Testis (tissue), 3 donors: ENCODE data around the gene SLC1A1. TPM values are rescaled to one million over a fixed set of nuclear protein-coding genes. Genes with fewer than 3 reads are reported as not detected.

ENCODE experiments used
- DNase-seq: peaks from one replicate; pipeline ENCODE4 v3.0.0-alpha.2; 2019
- H3K27ac ChIP-seq, 2 donors: fragments of 200-600 bp; sonication (generic); one replicate each; pipeline ENCODE4 v1.5.1; 2019
- H3K27me3 ChIP-seq: fragments of 200-600 bp; sonication (generic); one replicate; pipeline ENCODE4 v1.5.1; 2019
- H3K36me3 ChIP-seq: fragments of 200-600 bp; sonication (generic); one replicate; pipeline ENCODE4 v1.5.1; 2017; ENCODE audit warnings: low read depth; ENCODE audit errors: missing control alignments
- H3K4me1 ChIP-seq: fragments of 200-600 bp; sonication (generic); one replicate; pipeline ENCODE4 v1.5.1; 2019
- H3K4me3 ChIP-seq, 2 donors: fragments of 200-600 bp; sonication (generic); one replicate each; pipeline ENCODE4 v1.5.1; 2017 to 2019
- H3K9me3 ChIP-seq: fragments of 200-600 bp; sonication (generic); one replicate; pipeline ENCODE4 v1.5.1; 2017
- POLR2A ChIP-seq: fragments of 450-650 bp; IDR thresholded peaks from one replicate; pipeline ENCODE4 v1.6.1; 2017; ENCODE audit warnings: antibody characterized with exemption, mild to moderate bottlenecking, moderate library complexity
- WGBS, 2 donors: methylation state at CpG; one replicate each; pipeline ENCODE4 v1.1.5; 2018; 5-methylcytosine and 5-hydroxymethylcytosine counted together
- intact Hi-C: fragments of 100-400 bp; cut with DNase I; formaldehyde crosslinking; loops from one replicate; pipeline ENCODE4 v1.15.1; 2023; ENCODE audit warnings: low total_unique reads
- polyA plus RNA-seq: library from polyadenylated mRNA; stranded (reverse); fragments of 350-450 nt; fragmentation: Illumina TruSeq; extraction: RNeasy Lipid Tissue Mini Kit (QIAGEN cat#74804); gene quantifications from one replicate; pipeline ENCODE4 v1.2.3, GENCODE V29; 2014; ENCODE audit warnings: low read depth, low replicate concordance; ENCODE audit not compliant: insufficient read depth
- total RNA-seq, 2 donors: library from RNA; depleted of rRNA; stranded (reverse); fragments of >200 nt; gene quantifications; one replicate each; pipeline ENCODE4 v1.2.3, GENCODE V29; 2016
- TF ChIP-seq, protein P1 (sequence below), 3 experiments: fragments of 450-650 bp in 2 of 3; fragments of 200-600 bp in 1 of 3; sonication (generic) in 1 of 3; IDR thresholded peaks; one replicate each; pipeline ENCODE4 v1.5.1; 2016 to 2019; ENCODE audit warnings: antibody characterized with exemption in 3 of 3, mild to moderate bottlenecking in 2 of 3, moderate library complexity in 1 of 3

Gene SLC1A1
- total and polyA plus RNA-seq, 3 donors from 2014 or later: 0.63 to 1.2 (median 1.1) TPM

DNA sequence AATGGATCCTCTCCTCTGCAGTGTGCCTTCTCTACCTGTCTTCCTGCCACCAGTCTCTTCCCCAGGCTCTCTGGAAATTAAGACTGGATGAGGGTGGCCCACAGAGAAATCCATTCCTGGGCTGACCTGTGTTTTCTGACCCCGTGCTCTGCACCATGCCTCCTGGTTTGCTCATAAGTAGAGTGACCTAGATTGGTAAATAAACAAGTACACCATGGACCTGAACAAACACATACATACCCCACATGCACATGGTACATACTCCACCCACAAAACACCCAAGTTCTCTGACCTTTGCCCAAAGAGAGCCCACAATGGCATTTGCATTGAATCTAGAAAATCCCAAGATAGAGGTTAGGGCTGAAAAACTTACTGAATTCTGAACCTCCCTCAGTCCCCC is 94.4 kb downstream of the SLC1A1 start:
- no peaks in the 10 kb centered on the region for H3K27me3 ChIP-seq
- 100% methylated on average over 1 of the region's 1 CpG for WGBS, 2 donors
- H3K4me1 ChIP-seq: no peaks in the 10 kb centered on the region
- H3K36me3 ChIP-seq: no peaks in the 10 kb centered on the region
- DNase-seq: no peak
- no peak overlapping the region for H3K4me3 ChIP-seq
- intact Hi-C loops: no loop called here
- TF ChIP-seq POLR2A: no peak
- H3K27ac ChIP-seq: no peak overlapping the region
- no peaks in the 10 kb centered on the region for H3K9me3 ChIP-seq

DNA sequence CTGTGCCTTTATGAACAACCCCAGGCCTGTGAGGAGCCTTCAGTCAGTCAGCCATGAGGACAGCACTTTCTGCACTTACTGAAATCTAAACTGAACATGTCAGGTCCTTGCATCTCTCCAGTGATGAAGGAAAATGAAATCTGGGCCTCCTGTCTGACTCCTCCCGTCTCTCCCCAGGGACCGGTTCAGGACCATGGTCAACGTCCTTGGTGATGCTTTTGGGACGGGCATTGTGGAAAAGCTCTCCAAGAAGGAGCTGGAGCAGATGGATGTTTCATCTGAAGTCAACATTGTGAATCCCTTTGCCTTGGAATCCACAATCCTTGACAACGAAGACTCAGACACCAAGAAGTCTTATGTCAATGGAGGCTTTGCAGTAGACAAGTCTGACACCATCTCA is 94.9 kb downstream of the SLC1A1 start:
- Histone ChIP-seq H3K9me3 (no peaks in the 10 kb centered on the region), H3K4me1 (no peaks in the 10 kb centered on the region), H3K27me3 (no peaks in the 10 kb centered on the region), H3K36me3 (no peaks in the 10 kb centered on the region), H3K27ac (no peak overlapping the region), H3K4me3 (no peak overlapping the region)
- DNase-seq: no peak
- TF ChIP-seq POLR2A: no peak
- TF ChIP-seq, protein P1, sequence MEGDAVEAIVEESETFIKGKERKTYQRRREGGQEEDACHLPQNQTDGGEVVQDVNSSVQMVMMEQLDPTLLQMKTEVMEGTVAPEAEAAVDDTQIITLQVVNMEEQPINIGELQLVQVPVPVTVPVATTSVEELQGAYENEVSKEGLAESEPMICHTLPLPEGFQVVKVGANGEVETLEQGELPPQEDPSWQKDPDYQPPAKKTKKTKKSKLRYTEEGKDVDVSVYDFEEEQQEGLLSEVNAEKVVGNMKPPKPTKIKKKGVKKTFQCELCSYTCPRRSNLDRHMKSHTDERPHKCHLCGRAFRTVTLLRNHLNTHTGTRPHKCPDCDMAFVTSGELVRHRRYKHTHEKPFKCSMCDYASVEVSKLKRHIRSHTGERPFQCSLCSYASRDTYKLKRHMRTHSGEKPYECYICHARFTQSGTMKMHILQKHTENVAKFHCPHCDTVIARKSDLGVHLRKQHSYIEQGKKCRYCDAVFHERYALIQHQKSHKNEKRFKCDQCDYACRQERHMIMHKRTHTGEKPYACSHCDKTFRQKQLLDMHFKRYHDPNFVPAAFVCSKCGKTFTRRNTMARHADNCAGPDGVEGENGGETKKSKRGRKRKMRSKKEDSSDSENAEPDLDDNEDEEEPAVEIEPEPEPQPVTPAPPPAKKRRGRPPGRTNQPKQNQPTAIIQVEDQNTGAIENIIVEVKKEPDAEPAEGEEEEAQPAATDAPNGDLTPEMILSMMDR (IDR thresholded peaks at IDR 0.05): no peak
- 91 to 94% methylated on average over 5 of the region's 5 CpGs for WGBS, 2 donors
- intact Hi-C loops: no loop called here

DNA sequence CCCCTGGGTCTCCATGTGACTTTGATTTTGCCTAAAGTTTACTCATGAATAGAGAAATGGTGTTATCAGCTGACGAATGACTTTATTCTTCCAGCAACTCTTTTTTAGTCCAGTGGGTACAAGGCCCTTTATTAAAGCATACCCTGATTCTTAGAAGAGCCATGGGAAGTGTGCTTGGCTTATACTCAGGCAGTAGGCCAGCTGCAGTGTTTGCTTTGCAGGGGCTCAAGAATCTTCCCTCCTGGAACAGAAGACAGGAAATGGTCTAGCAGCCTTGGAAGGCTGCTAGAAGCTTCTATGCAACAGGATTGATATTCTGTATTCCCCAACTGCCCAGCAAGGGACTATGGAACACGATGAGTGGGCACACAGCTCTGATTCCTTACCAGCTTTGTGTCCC is 98.5 kb downstream of the SLC1A1 start:
- H3K4me1 ChIP-seq: no peaks in the 10 kb centered on the region
- no peaks in the 10 kb centered on the region for H3K9me3 ChIP-seq
- H3K4me3 ChIP-seq: no peak overlapping the region
- H3K36me3 ChIP-seq: no peaks in the 10 kb centered on the region
- H3K27me3 ChIP-seq: no peaks in the 10 kb centered on the region
- intact Hi-C loops: no loop called here
- no peak overlapping the region for H3K27ac ChIP-seq
- TF ChIP-seq POLR2A: no peak
- TF ChIP-seq, protein P1 (IDR thresholded peaks at IDR 0.05): no peak
- WGBS, 2 donors: 78 to 90% methylated on average over 2 of the region's 2 CpGs
- no peak for DNase-seq

DNA sequence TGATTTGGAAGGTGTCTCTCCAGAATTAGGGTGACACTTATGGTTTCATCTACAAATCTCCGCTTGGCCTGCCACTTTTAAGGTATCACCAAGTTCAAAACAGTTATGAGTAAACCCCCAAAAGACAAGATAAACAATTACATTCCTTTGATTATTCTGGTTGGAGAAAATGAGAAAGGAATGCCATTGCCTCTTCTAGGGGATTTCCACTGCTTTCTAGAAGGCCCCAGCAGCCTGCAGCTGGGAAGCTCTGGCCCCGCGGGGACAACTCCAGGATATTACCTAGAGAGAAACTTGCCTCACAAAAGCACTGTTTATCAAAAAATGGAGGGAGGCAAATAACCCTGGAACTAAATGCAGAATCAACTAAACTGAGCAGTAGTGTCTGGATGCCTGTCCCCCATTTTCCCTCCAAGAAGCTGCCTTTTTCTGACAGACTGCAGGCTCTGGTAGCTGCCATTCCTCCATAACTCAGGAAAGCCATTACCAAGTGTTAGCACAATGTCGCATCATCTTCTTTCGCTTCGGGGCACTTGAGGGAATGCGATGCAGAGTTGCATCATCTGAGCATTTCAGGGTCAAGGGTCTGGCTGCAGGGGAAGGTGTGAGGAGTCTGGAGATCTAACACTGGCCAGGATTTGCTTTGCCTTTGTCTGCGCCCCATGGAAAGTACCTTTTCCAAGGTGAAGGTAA is 100.3 kb downstream of the SLC1A1 start:
- Histone ChIP-seq H3K4me1 (no peaks in the 10 kb centered on the region), H3K27me3 (no peaks in the 10 kb centered on the region), H3K9me3 (no peaks in the 10 kb centered on the region), H3K4me3 (no peak overlapping the region), H3K36me3 (no peaks in the 10 kb centered on the region), H3K27ac (no peak overlapping the region)
- DNase-seq: no peak
- WGBS, 2 donors: 87 to 90% methylated on average over 8 of the region's 8 CpGs
- intact Hi-C loops: no loop called here
- no peak for TF ChIP-seq POLR2A
- TF ChIP-seq, protein P1 (IDR thresholded peaks at IDR 0.05): no peak

DNA sequence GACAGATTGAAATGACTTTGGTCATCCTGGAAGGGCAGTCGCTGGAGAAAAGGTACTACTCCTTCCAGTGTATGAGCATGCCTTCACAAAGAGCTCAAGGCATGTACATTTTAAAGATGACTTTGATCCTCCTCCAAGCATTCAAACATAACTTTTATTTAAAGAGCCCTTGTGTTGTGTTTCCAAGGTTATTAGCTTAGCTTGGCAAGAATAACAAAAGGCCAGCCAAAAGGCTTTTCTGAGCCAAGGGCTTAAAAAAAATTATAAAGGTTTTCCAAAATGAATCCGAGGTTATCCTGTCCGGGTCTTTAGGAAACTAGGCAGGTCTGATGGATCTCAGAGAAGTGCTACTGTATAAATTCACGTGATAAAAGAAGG is 100.8 kb downstream of the SLC1A1 start:
- Histone ChIP-seq H3K4me1 (no peaks in the 10 kb centered on the region), H3K27me3 (no peaks in the 10 kb centered on the region), H3K36me3 (no peaks in the 10 kb centered on the region), H3K27ac (no peak overlapping the region), H3K4me3 (no peak overlapping the region), H3K9me3 (no peaks in the 10 kb centered on the region)
- 56 to 61% methylated on average over 4 of the region's 4 CpGs for WGBS, 2 donors
- DNase-seq: no peak
- intact Hi-C loops: no loop called here
- no peak for TF ChIP-seq POLR2A
- TF ChIP-seq, protein P1 (IDR thresholded peaks at IDR 0.05): no peak
